HepG2 (cell line): ENCODE data around the gene ZBTB22. TPM values are rescaled to one million over a fixed set of nuclear protein-coding genes. Genes with fewer than 3 reads are reported as not detected.

Experiments
- ATAC-seq: fragments of 200-7000 bp; cut with Tn5 transposase; 3 replicates; pipeline ENCODE4 v1.9.1; 2020; ENCODE audit warnings: mild to moderate bottlenecking, moderate library complexity
- BruUV-seq: library from RNA; stranded (reverse); fragments of 400-500 nt; replicated peaks from 2 replicates; lab custom pipeline; 2021; lab: Mats Ljungman, UMichigan
- CTCF ChIA-PET: fragments of 300-600 bp; formaldehyde crosslinking; extraction: SDS; loops from one replicate; lab custom pipeline; 2021; ENCODE audit warnings: low total read pairs, inconsistent platforms, low intra/inter-chr PET ratio; lab: Yijun Ruan, JAX
- POLR2A ChIA-PET: fragments of 350-600 bp; sonication (Branson Sonifier 250); formaldehyde crosslinking; loops from one replicate; lab custom pipeline; 2020; ENCODE audit warnings: antibody characterized with exemption, inconsistent platforms; lab: Yijun Ruan, JAX
- DNase-seq: peaks from one replicate; pipeline ENCODE4 v3.0.0-alpha.2; 2015; ENCODE audit warnings: low spot score
- FAIRE-seq: peaks from 3 replicates; lab custom pipeline; 2011; peaks lifted over from hg19 to GRCh38; lab: Jason Lieb, UNC
- H2AFZ ChIP-seq: one replicate; pipeline ENCODE4 v1.6.1; 2011; ENCODE audit warnings: low read length, inconsistent platforms
- H3K27ac ChIP-seq: fragments of 300-600 bp; 3 replicates; pipeline ENCODE4 v1.8.0; 2011; ENCODE audit warnings: mixed run types, mild to moderate bottlenecking, mixed read lengths, low read length, inconsistent platforms; ENCODE audit not compliant: insufficient read depth; ENCODE audit errors: extremely low read length
- H3K27me3 ChIP-seq, 2 experiments: fragments of 200-600 bp in 1 of 2; 2 replicates in 1 of 2; 3 replicates in 1 of 2; pipeline versions ENCODE4 v1.6.0 to v1.8.0; 2011; ENCODE audit warnings: low read length in 2 of 2, mild to moderate bottlenecking in 2 of 2, moderate library complexity in 2 of 2, inconsistent platforms in 1 of 2; ENCODE audit not compliant: insufficient read depth in 2 of 2, control insufficient read depth in 1 of 2
- H3K36me3 ChIP-seq, 2 experiments: fragments of 200-600 bp in 1 of 2; replicated peaks in 1 of 2; 2 replicates in 1 of 2; 3 replicates in 1 of 2; pipeline versions ENCODE4 v1.5.1 to v1.8.0; 2011; ENCODE audit warnings: low read length in 2 of 2, inconsistent platforms in 1 of 2; ENCODE audit not compliant: insufficient read depth in 2 of 2, control insufficient read depth in 1 of 2
- H3K4me1 ChIP-seq: 2 replicates; pipeline ENCODE4 v1.5.1; 2012; ENCODE audit warnings: low read length, inconsistent platforms; ENCODE audit not compliant: insufficient read depth
- H3K4me2 ChIP-seq: 2 replicates; pipeline ENCODE4 v1.6.0; 2011; ENCODE audit warnings: low read depth, low read length, inconsistent platforms
- H3K4me3 ChIP-seq, 3 experiments: fragments of 200-600 bp in 1 of 3; sonication (generic), shearing (Covaris generic) in 1 of 3; replicated peaks in 1 of 3; 2 replicates each; pipeline ENCODE4 v1.5.1; 2011 to 2016; ENCODE audit warnings: low read length in 3 of 3, inconsistent platforms in 2 of 3, low read depth in 2 of 3, mild to moderate bottlenecking in 2 of 3, control low read depth in 1 of 3, mixed read lengths in 1 of 3; ENCODE audit not compliant: insufficient read depth in 1 of 3
- H3K79me2 ChIP-seq: one replicate; pipeline ENCODE4 v1.6.1; 2011; ENCODE audit warnings: low read length, inconsistent platforms; ENCODE audit not compliant: insufficient read depth
- H3K9ac ChIP-seq: 2 replicates; pipeline ENCODE4 v1.6.0; 2011; ENCODE audit warnings: mild to moderate bottlenecking, low read depth, low read length, inconsistent platforms; ENCODE audit not compliant: insufficient read depth
- H3K9me3 ChIP-seq: 2 replicates; pipeline ENCODE4 v1.5.1; 2012; ENCODE audit warnings: mild to moderate bottlenecking, low read length
- H4K20me1 ChIP-seq: 2 replicates; pipeline ENCODE4 v1.6.0; 2011; ENCODE audit warnings: inconsistent platforms, mild to moderate bottlenecking, low read length, moderate library complexity; ENCODE audit not compliant: insufficient read depth
- AGO2 ChIP-seq: fragments of 200-400 bp; formaldehyde crosslinking; optimal IDR thresholded peaks from 2 replicates; pipeline ENCODE3; 2017; ENCODE audit warnings: mild to moderate bottlenecking, low read depth, low read length, moderate library complexity
- JDP2 ChIP-seq: sonication (generic); formaldehyde crosslinking; IDR thresholded peaks from 2 replicates; pipeline ENCODE4 v1.8.1; 2022; ENCODE audit warnings: missing genetic modification reagents, borderline replicate concordance
- KLF15 ChIP-seq: sonication (generic); formaldehyde crosslinking; IDR thresholded peaks from 2 replicates; pipeline ENCODE4 v1.8.1; 2023; ENCODE audit warnings: borderline replicate concordance, mild to moderate bottlenecking, inconsistent platforms, missing genetic modification reagents, mixed read lengths
- SMAD1 ChIP-seq: sonication (generic); formaldehyde crosslinking; IDR thresholded peaks from 2 replicates; pipeline ENCODE4 v1.4.0; 2020; ENCODE audit warnings: missing genetic modification reagents, low read depth, mild to moderate bottlenecking, borderline replicate concordance
- ZBTB43 ChIP-seq: sonication (generic); formaldehyde crosslinking; conservative IDR thresholded peaks from 2 replicates; pipeline ENCODE4 v1.4.0; 2020; ENCODE audit warnings: missing genetic modification reagents
- ZNF616 ChIP-seq: sonication (generic); formaldehyde crosslinking; IDR thresholded peaks from 2 replicates; pipeline ENCODE4 v1.5.0; 2020; ENCODE audit warnings: low read depth, mild to moderate bottlenecking, missing genetic modification reagents
- WGBS: methylation state at CpG from one replicate; pipeline ENCODE4 v1.1.6; 2017; ENCODE audit warnings: low lambda C conversion rate; 5-methylcytosine and 5-hydroxymethylcytosine counted together
- in situ Hi-C: cut with HindIII; loops from 2 replicates; pipeline ENCODE4 v1.10.0; 2017; ENCODE audit warnings: low pct_unique_long_range_greater_than_20kb; ENCODE audit not compliant: extremely low pct_ligation_motif_present
- intact Hi-C: fragments of 100-400 bp; cut with micrococcal nuclease; formaldehyde crosslinking; loops from one replicate; pipeline ENCODE4 v1.10.0; 2022; ENCODE audit not compliant: unreplicated experiment
- polyA plus RNA-seq, 8 experiments: library from polyadenylated mRNA; depleted of rRNA in 3 of 8; stranded (reverse) in 7 of 8; unstranded in 1 of 8; fragments of >200 nt; fragmentation: Illumina TruSeq in 4 of 8; extraction: Trizol in 4 of 8; gene quantifications; 2 replicates each; pipeline versions ENCODE4 v1.2.1 to v1.2.3, GENCODE V29; 2011 to 2016; ENCODE audit warnings: low read depth in 4 of 8, missing spikeins in 1 of 8, mixed read lengths in 1 of 8; ENCODE audit not compliant: insufficient read depth in 1 of 8
- total RNA-seq, 5 experiments: library from RNA; depleted of rRNA; stranded (reverse); fragments of >200 nt; fragmentation: Illumina TruSeq; extraction: Trizol; gene quantifications; 2 replicates each; pipeline ENCODE4 v1.2.3, GENCODE V29; 2016; ENCODE audit warnings: low read depth in 1 of 5
- TF ChIP-seq, protein P1 (sequence below): sonication (generic); formaldehyde crosslinking; IDR thresholded peaks from 2 replicates; pipeline ENCODE4 v1.4.0; 2020; ENCODE audit warnings: low read depth, missing genetic modification reagents

ZBTB22 gene
- total and polyA plus RNA-seq, 2 of the 13 experiments (the other 11 are each of a cell fraction or from before 2014, with no cell fraction given), result 8.0 to 10.6 TPM

DNA sequence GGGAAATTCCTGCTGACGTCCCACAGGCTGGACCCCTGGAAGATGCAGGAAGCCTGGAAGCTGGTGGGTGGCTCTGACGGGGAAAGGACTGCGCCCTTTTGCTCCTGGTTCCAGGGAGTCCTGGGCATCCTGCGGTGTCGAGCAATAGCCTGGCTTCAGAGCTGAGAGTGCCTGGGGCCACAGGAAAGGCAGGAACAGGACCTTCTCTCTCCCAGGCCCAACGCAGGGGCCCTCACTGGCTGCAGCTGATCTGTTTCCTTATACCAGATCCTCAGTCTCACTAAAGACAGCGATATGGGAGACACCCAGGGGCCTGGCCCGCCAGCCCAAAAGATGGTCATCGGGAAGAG is 39.2 kb downstream of the ZBTB22 start:
- Histone ChIP-seq H4K20me1 (peaks cover 28% of the 10 kb centered on the region), H3K4me3 (no peak overlapping the region), H3K36me3 (peaks cover 20 to 65% of the 10 kb centered on the region in 2 experiments), H2AFZ (no peak overlapping the region), H3K9me3 (no peaks in the 10 kb centered on the region), H3K4me1 (peaks cover 24% of the 10 kb centered on the region), H3K79me2 (peaks cover 21% of the 10 kb centered on the region), H3K9ac (no peak overlapping the region), H3K4me2 (no peak overlapping the region), H3K27me3 (no peaks in the 10 kb centered on the region), H3K27ac (no peak overlapping the region)
- POLR2A ChIA-PET, result interaction anchor here (0.6 to 3.5 kb wide), 7 partner anchors 9 to 79 kb away, joined by 3 to 17 read pairs (median 11); partner anchors contain the start of genes PFDN6, RGL2 and WDR46
- CTCF ChIA-PET, result no interaction called here
- no peak; the same call in 1 of the 3 replicates for ATAC-seq
- WGBS, result 89% methylated on average over 9 of the region's 9 CpGs
- in situ Hi-C loops, result loop anchor here (25.0 kb wide), 1 partner anchor 134 kb away; the partner anchor contains the start of genes CUTA, PHF1 and SYNGAP1
- no peak for DNase-seq
- TF ChIP-seq SMAD1 (CRISPR knock-in tag) (0 out of 2 replicates have a peak, but pooled peaks have one; percentile 27), ZBTB43 (no peak), ZNF616 (CRISPR knock-in tag) (no peak), KLF15 (CRISPR knock-in tag) (no peak), JDP2 (CRISPR knock-in tag) (no peak), AGO2 (no peak)
- TF ChIP-seq, protein P1, sequence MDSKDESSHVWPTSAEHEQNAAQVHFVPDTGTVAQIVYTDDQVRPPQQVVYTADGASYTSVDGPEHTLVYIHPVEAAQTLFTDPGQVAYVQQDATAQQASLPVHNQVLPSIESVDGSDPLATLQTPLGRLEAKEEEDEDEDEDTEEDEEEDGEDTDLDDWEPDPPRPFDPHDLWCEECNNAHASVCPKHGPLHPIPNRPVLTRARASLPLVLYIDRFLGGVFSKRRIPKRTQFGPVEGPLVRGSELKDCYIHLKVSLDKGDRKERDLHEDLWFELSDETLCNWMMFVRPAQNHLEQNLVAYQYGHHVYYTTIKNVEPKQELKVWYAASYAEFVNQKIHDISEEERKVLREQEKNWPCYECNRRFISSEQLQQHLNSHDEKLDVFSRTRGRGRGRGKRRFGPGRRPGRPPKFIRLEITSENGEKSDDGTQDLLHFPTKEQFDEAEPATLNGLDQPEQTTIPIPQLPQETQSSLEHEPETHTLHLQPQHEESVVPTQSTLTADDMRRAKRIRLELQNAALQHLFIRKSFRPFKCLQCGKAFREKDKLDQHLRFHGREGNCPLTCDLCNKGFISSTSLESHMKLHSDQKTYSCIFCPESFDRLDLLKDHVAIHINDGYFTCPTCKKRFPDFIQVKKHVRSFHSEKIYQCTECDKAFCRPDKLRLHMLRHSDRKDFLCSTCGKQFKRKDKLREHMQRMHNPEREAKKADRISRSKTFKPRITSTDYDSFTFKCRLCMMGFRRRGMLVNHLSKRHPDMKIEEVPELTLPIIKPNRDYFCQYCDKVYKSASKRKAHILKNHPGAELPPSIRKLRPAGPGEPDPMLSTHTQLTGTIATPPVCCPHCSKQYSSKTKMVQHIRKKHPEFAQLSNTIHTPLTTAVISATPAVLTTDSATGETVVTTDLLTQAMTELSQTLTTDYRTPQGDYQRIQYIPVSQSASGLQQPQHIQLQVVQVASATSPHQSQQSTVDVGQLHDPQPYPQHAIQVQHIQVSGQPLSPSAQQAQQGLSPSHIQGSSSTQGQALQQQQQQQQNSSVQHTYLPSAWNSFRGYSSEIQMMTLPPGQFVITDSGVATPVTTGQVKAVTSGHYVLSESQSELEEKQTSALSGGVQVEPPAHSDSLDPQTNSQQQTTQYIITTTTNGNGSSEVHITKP (CRISPR knock-in tag), result no peak
- FAIRE-seq, result no peak
- BruUV-seq, result no TSS peak
- intact Hi-C loops, result no loop called here
